NCI-H146 (cell line): Measurements from ENCODE around the gene NAXD.
"Not testable (repeated sequence)": the region's sequence is repeated elsewhere in the genome, so short reads cannot be mapped to it uniquely, and the experiment has no call there.

Experiments
- DNase-seq: peaks from one replicate; lab custom pipeline; 2025; lab: John Stamatoyannopoulos, UW

The NAXD gene

GRCh38 chr13:110615322-110616102 is at the start of gene NAXD:
TSS of gene NAXD (plus strand) at chr13:110615545. CDS start at chr13:110615602, 57 bp downstream.
- DNase-seq = peak; percentile 95

- no peak for DNase-seq
These were observed 49.2 kb upstream of the NAXD start for GRCh38 chr13:110566171-110566570.

GRCh38 chr13:110568612-110569011 is 46.7 kb upstream of the NAXD start:
- DNase-seq = no peak

DNA sequence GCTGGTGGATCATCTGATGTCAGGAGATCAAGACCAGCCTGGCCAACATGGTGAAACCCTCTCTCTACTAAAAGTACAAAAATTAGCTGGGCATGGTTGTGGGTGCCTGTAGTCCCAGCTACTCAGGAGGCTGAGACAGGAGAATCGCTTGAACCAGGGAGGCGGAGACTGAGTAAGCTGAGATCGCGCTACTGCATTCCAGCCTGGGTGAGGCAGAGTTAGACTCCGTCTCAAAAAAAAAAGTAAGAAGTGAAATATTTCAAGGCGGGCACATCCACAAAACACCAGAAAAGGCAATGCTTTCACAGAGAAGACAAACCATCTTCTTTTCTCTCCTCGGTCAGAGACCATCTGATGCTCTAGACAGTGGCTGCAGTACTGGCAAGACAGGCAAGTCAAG is 45.4 kb upstream of the NAXD start:
- not testable (repeated sequence) for DNase-seq

- DNase-seq = no peak
These were observed 44.5 kb upstream of the NAXD start for GRCh38 chr13:110570886-110571285.

GRCh38 chr13:110571896-110572777 is 43.2 kb upstream of the NAXD start:
- DNase-seq = no peak

DNA sequence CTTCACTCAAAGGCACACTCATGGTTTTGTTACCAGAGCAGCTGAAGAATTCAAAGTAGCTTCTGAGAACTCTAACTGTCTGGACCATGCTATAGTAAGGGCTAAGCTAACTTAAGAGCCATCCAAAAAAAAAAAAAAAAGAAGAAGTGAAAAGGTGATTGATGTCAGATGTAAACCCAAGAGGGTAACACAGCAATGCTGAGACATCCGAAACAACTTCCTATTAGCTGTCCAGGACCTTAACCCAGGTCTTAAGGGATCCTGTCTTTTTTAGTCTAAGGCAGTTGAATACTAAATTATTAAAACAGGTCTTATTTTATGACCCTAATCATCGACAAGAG is 42.6 kb upstream of the NAXD start:
- no peak for DNase-seq

GRCh38 chr13:110574161-110574560 is 41.2 kb upstream of the NAXD start:
- DNase-seq = no peak

DNA sequence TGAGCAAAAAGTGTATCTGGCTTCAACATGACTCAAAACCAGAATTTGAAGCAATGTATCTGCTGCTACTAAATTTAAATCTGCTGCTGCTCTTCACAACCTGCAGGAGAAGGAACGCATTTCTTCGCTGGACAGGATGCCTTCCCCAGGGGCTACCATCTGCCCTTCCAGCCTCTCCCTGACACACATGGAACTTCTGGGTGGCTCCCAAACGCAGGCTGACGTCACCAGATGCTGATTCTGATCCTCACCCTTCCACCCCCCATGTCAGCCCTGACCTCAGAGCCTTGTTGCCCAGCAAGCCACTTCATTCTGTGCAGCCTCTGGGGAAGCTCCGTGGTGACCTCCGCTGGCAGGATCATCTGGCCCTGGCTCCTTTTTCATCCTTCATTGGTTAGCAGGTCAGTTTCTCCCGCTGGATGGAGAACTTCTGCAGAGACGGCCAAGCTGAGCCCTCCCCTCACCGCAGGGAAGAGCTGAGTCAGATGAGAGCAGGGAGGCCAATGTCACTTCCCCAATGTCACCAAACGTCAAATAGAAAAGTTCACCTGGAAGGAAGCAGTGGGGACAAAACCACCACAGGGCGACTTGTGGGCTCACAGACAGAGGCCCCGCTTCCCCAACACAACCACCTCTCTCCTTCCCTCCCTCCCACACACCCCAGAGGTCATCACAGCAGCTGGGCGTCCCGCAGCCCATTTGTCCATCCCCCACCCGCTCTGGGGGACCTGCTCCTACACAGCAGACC is 39.8 kb upstream of the NAXD start:
- DNase-seq = peak; percentile 78

GRCh38 chr13:110576070-110576394 is 39.3 kb upstream of the NAXD start:
- peak; percentile 75 for DNase-seq

DNA sequence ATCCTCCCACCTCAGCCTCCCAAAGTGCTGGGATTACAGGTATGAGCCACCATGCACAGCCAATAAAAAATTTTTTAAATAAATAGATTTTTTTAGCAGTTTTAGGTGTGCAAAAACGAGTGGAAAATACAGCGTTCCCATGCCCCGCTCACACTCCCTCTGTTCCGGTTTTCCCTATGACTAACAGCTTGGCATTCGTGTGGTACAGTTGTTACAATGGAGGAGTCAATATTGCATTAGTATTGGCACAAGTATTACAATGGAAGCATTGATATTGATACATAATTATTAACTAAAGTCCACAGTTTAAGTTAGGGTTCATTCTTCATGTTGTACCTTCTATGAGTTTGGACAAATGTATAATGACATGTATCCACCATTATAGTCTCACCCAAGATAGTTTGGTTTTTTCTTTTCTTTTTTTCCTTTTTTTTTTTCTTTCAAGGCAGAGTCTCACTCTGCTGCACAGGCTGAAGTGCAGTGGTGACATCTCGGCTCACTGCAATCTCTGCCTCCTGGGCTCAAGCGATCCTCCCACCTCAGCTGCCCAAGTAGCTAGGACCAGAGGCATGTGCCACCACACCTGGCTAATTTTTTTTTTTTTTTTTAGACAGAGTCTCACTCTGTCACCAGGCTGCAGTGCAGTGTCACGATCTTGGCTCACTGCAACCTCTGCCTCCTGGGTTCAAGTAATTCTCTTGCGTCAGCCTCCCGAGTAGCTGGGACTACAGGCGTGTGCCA is 38.4 kb upstream of the NAXD start:
- no peak for DNase-seq

DNA sequence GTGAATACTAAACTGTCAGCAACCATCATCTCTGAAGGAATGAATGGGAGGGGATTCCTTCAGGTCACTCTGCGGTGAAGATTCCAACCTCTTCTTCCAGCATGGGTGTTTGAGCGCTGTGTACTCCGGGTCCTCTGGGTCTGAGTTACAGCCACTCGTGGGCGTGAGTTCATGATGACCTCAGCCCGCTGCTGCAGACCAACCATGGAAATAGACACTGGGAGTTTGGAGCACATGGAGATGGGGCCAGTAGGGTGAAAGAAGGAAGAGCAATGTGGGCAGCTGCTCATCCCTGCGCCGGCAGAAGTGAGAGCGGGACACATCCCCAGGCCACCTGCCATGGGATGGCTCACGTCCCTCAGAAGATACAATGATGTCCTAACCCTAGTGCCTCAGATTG is 37.0 kb upstream of the NAXD start:
- DNase-seq = no peak

DNA sequence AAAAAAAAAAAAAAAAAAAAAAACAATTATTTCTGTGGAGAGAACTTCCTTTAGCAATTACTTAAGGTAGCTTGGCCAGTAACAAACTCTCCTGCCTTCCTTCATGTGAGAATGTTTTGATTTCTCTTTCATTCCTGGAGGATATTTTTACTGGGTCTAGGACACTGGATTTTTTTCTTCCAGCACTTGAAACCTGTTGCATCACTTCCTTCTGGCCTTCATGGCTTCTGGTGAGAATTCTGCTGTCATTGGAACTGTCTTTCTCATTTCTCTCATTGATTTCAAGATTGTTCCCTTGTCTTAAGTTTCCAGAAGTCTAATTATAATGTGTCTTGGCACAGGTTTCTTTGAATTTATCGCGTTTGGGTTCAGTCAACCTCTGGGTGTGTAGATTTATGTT is 34.5 kb upstream of the NAXD start:
- no peak for DNase-seq

GRCh38 chr13:110581506-110582185 is 33.7 kb upstream of the NAXD start:
- no peak for DNase-seq

- no peak for DNase-seq
These were observed 32.9 kb upstream of the NAXD start for GRCh38 chr13:110582421-110582954.

- no peak for DNase-seq
These were observed 32.0 kb upstream of the NAXD start for GRCh38 chr13:110583178-110583865.

DNA sequence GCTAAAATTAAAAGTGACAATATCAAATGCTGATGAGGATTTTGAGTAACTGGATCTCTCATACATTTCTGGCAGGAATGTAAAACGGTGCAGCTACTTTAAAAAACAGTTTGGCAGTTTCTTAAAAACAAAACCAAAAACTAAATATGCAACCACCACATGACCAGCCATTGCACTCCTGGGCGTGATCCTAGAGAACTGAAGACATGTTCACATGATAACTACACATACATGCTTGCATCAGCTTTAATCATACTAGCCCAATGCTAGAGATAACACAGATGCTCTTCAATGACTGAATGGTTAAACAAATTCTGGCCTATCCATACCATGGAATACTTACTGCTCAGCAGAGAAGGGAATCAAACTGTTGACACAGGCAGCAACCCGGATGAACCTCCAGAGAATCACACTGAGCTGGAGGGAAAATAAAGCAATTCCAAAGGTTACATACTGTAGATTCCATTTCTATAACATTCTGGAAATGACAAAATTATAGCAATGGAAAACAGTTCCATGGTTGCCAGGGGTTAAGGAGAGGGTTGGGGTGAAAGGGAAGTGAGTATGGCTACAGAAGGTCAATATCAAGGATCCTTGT is 25.5 kb upstream of the NAXD start:
- no peak for DNase-seq

- DNase-seq = no peak
These were observed 24.8 kb upstream of the NAXD start for GRCh38 chr13:110590577-110590976.

DNA sequence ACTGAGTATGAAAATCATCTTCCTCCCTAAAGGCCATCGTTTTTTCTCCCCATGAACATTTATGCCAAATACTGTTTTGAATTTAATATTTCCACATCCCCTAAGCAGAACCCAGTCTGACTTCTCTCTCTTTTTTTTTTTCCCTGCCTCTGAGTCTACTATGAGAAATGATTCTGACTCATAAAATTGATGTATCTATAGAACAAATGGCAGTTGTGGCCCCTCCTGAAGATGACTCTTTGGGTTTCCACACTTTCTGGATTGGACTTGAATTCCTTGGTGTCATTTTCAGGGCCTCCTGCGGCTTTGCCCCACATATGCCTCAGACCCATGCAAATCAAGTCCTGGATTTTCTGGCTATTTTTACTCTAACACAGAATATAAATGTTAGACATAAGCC is 22.7 kb upstream of the NAXD start:
- DNase-seq = no peak
